Measurements from ENCODE around the gene PLEKHG4B.
"Not testable (repeated sequence)": the region's sequence is repeated elsewhere in the genome, so short reads cannot be mapped to it uniquely, and the experiment has no call there.

The PLEKHG4B gene

DNA sequence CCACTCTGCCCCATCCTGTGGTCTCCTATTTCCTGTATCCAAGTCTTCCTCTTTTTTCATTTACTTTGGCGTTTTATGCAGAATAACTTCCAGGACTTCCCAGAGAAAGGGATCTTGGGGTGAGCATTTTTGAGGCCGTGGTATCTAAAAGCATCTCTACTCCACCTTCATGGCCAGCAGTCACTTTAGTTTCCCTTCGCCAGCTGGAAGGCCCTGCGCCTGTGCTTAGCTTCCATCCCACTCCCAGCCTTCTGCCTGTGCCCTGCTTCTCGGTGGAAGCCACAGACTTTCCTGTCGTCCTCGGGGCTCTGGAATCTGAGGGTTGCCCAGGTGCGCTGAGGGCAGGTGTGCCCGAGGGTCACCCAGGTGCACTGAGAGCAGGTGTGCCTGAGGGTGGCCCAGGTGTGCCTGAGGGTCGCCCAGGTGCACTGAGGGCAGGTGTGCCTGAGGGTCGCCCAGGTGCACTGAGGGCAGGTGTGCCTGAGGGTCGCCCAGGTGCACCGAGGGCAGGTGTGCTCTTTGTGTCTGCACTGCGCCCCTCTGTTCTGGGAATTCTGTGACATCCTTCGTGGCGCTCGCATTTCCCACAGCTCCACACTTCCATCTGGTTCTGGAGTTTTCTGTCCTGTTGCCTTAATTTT lies 67.0 kb downstream of the PLEKHG4B start:
- no peak for DNase-seq

- no peak for DNase-seq
These were observed 67.6 kb downstream of the PLEKHG4B start for GRCh38 chr5:159448-160172.

GRCh38 chr5:160173-160510 lies 68.2 kb downstream of the PLEKHG4B start:
- DNase-seq: no peak

DNA sequence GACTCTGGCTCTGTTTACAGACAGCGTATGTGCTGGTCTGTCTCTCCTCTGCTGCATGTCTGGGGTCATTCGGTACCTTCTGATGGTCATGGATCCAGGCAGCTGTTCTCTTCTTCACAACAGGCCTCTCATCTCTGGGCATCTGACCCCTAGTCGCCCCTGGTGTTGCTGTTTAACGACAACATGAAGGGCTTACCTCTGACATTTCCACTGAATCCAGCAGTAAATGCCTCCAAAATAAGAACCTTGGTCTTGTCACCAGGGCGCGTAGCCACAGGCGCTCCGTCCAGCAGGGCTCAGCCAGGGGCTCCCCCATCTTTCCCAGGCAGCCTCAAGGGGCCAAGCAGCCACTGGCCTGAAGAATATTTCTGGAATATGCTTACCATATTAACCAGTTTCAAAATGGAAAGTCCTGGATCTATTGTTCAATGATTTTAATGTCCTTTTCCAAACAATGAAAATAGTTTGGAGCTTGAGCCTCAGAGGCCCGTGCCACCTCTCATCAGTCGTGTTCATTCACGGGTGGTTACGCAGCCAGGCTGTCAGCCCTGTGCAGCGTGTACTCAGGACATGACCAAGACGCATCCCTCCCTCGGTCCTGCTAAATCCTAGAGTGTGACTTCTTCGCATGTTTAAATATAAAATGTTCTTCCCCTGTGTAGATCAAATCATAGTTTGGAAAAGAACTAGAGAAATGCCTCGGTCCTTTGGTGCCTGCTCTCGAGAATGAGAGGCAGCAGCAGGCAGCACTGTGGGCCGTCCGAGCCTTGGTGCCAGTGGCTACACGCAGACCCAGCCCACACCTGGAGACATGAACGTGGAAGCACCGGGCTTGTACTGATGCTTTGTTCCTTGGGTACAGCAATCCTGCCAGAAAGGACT lies 69.2 kb downstream of the PLEKHG4B start:
- no peak for DNase-seq

GRCh38 chr5:161803-162110 lies 69.8 kb downstream of the PLEKHG4B start:
- DNase-seq: no peak

GRCh38 chr5:162190-162564 lies 70.2 kb downstream of the PLEKHG4B start:
- DNase-seq: no peak

GRCh38 chr5:162565-163337 lies 70.8 kb downstream of the PLEKHG4B start:
- no peak for DNase-seq

GRCh38 chr5:163338-163620 lies 71.3 kb downstream of the PLEKHG4B start:
- DNase-seq: no peak

- DNase-seq: no peak
These were observed 71.9 kb downstream of the PLEKHG4B start for GRCh38 chr5:163841-164240.

- DNase-seq: no peak
These were observed 72.3 kb downstream of the PLEKHG4B start for GRCh38 chr5:164244-164643.

DNA sequence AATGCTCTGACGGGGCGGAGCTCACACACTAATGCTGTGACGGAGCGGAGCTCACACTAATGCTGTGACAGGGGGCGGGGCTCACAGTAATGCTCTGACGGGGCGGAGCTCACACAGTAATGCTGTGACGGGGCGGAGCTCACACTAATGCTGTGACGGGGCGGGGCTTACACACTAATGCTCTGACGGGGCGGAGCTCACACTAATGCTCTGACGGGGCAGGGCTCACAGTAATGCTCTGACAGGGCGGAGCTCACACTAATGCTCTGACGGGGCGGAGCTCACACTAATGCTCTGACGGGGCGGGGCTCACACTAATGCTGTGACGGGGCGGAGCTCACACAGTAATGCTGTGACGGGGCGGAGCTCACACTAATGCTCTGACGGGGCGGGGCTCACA lies 72.8 kb downstream of the PLEKHG4B start:
- not testable (repeated sequence) for DNase-seq

GRCh38 chr5:166441-167372 lies 74.7 kb downstream of the PLEKHG4B start:
- DNase-seq: no peak

GRCh38 chr5:167511-167910 lies 75.5 kb downstream of the PLEKHG4B start:
- no peak for DNase-seq

- no peak for DNase-seq
These were observed 76.2 kb downstream of the PLEKHG4B start for GRCh38 chr5:167982-168660.

- no peak for DNase-seq
These were observed 77.2 kb downstream of the PLEKHG4B start for GRCh38 chr5:169071-169727.

GRCh38 chr5:169728-170094 lies 77.7 kb downstream of the PLEKHG4B start:
- DNase-seq: no peak

DNA sequence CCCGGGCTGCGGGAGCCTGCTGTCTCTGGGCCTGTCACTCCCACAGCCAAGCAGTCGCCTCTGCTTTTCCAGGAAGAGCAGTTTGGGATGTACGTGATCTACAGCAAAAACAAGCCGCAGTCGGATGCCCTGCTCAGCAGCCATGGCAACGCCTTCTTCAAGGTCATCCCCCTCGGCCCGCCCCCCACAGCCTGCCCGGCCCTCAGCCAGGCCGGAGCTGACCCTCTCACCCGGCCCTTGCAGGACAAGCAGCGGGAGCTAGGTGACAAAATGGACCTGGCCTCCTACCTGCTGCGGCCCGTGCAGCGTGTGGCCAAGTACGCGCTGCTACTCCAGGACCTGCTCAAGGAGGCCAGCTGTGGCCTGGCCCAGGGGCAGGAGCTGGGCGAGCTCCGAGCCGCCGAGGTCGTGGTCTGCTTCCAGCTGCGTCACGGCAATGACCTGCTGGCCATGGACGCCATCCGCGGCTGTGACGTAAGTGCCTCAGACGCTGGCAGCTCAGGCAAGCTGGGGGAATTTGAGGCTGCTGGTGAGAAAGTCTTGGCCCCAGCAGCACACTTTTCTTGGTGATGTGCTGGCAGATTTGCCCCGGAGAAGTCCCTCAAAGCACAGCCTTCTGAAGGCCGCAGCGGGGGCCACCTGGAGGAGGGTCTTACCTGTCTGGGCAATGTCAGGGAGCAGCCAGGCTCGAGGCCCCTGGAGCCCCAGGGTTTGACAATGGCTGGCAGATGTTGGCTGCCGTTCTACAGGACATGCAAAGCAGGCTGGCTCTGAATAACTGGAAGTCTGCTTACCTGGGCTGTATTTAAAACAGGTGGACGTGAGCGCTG lies 79.2 kb downstream of the PLEKHG4B start:
- no peak for DNase-seq

DNA sequence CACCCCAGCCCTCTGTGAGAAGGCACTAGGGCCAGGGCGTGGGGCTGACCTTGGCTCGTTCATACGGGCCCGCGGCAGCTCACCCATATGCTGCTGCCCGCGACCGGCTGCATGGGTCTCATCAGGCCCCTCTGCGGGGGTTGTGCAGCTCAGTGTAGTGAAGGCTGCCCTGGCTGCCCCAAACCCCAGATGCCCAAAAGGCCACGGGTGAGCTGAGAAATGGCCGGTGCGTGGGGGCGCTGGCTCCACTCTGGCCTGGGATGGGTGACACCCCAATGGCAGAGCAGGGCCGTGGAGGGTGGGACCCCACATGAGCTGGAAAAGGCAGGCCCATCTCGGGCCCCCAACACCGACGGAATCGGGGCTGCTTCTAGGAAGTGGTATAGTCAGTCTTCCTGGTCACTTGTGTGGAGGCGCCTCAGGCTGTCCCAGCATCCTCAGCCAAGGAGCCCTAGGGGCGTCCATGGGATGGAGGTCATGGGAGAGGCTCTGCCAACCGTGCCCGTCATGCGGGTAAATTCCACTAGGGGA lies 79.9 kb downstream of the PLEKHG4B start:
- DNase-seq: no peak

- no peak for DNase-seq
These were observed 80.5 kb downstream of the PLEKHG4B start for GRCh38 chr5:172421-172820.

DNA sequence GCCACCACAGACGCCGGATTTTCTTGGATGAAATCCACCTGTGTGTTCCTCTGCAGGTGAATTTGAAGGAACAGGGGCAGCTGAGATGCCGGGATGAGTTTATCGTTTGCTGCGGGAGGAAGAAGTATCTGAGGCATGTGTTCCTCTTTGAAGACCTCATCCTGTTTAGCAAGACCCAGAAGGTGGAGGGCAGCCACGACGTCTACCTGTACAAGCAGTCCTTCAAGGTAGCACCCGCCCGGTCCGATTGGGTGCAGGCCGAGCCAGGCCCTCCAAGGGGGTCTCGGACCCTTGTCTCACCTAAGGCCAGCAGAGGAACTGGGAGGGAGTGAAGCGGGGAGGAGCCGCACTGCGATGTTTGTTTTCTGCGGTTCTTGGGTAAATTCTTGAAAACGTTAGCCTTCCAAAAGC lies 80.9 kb downstream of the PLEKHG4B start:
- DNase-seq: no peak

All from NCI-H1436 treated with DMSO at 0.1 percent for 48 hours (cell line).